Measurements from ENCODE around the gene MRRF.

DNA sequence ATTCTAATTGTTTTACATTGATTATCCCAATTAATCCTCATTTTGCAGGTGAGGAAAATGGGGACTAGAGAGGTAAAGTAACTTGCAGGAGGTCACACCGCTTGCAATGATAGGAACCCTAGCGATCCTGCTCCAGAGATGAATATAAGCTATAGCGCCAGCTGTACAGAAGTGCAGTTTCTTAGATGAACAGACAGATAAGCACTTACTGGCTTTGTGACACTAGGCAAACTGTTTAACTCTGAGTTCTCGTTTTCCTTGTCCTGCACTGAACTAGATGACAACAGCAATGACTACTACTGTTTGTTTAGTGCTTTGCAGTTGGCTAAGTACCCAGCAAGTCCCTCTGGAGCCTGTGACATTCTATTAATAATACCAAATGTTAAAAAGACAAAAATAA is 47.0 kb upstream of the MRRF start:
- TF ChIP-seq POLR2AphosphoS5 (IDR thresholded peaks at IDR 0.05; ENCODE audit: borderline replicate concordance, low read depth, low read length) = no peak
- TF ChIP-seq FOXP2 (optimal IDR thresholded peaks at IDR 0.05; ENCODE audit: control extremely low read depth, extremely low read length, insufficient read depth) = no peak
- TF ChIP-seq EZH2 (IDR thresholded peaks at IDR 0.05) = no peak
